Measurements from ENCODE around the gene TMED5.

- TF ChIP-seq POLR2A (IDR thresholded peaks at IDR 0.05) (peak; percentile 85 to 97), POLR2AphosphoS5 (IDR thresholded peaks at IDR 0.05) (peak in 2 of 3 donors; percentile 8 to 32), CTCF (IDR thresholded peaks at IDR 0.05) (peak in 1 of 2 donors; percentile 23)
Observed at GRCh38 chr1:93179886-93180722, at the start of gene TMED5.
